Hypothalamus (tissue), 51 donors: ENCODE results near the gene ALKAL2.

Experiments
- DNase-seq, 51 donors: peaks; one replicate each; lab custom pipeline; 2025; lab: John Stamatoyannopoulos, UW

ALKAL2 gene

DNA sequence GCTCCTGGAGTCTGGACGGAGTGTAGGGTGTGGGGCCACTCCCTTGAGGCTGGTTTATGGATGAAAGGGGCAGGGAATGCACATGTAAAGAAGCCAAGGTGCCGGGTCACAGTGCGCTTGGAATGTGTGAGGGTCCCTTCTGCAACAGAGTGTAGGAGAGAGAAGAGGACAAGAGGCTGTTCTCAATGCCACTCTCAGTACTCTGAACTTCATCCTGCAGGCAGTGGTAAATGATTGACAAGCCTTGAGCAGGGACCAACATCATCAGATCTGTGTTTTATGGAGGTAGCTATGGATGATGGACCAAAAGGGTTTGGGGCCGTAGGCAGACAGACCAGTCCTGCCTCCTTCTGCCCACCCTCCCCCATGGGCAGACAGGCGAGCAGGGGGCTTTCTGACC, 7.2 kb upstream of the ALKAL2 start:
- DNase-seq = no peak

DNA sequence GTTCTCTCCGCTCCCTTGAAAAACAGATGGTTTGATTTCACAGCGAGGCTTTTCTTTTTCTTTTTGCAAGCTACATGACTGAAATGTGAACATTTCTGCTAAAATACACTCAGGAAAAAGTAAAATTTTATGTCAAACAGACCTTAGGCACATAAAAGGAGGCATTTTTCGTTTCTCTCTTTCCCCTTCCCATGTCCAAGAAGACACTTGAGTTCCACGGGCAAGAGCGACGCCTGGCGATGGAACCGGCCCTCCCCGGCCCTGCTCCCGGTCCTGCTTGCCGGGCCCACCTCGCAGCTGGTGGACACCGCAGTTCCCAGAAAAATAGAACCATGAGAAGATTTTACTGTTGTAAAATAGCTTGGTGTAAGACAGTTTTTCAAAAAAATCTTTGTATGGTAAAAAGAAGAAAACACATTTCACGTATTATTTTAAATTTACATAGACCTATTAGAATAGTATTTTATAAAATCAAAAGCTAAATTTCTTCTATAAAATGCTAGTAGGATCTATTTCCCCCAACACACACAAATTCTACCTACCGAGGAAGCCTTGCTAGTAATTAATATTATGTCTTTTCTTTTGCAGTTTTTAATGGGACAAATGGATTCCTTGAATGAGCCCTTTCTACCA, 2.3 kb upstream of the ALKAL2 start:
- DNase-seq = peak in 50 of 51 donors; percentile 6 to 86 (median 56)

DNA sequence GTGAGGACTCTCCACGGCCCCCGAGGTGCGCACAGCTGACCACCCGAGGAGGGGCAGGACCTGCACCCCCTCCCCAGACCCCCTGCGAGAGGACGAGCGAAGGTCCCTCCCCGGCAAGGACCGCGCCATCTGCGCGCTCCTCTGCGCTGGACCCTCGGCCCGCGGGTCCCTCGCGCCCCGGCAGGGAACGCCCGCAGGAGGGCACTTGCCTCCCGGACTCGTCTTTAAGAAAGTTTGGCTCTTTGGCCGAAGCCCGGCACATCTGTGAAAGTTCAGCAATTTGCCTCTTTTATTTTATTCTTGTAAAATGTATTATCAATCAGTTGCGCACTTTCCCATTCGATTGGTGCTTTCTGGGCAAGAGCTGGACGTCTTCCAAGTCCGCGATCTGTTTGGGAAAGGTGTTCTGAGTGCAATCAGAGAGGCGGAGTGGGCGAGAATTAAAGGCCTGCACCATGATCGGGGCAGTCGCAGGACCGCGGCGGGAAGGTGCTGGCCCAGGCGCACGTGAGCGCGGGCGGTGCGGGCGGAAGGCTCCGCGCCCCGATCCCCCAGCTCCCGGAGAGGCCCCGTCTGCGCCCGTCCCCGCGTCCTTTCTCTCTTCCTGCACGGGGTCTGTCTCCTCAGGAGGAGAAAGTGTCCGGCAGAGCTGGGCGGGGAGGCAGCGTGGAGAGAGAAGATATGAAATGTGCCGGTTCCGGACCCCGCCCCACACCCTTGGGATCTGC, 1.6 kb upstream of the ALKAL2 start:
- peak in 2 of 51 donors; percentile 20 to 33 for DNase-seq

DNA sequence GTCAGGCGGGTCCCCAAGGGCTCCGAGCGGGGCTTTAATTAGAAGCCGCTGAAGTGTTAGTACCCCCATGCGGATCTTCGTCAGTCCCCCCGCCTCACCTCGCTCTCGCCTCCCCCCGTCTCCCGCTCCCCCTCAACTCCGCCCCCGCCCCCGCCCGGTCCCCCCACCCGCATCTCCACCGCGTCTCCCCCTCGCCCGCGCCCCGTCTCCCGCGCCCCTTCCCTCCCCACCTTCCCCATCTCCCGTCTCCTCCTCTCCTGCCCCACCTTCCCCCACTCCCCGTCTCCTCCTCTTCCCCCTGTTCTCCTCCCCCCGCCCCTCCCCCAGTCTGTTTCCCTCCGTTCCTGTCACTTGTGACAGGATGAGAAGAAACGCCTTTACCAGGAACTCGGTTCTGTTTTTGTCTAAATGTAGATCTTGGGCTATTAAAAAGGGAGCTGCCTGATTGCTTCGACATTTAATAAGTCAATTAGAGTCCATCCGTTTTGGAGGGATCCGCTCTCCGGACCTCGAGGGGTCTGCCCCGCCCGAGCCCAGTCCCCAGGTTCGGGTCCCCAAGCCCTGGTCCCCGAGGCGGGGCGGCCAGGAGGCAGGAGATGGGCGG, 969 bp upstream of the ALKAL2 start:
- no peak for DNase-seq

DNA sequence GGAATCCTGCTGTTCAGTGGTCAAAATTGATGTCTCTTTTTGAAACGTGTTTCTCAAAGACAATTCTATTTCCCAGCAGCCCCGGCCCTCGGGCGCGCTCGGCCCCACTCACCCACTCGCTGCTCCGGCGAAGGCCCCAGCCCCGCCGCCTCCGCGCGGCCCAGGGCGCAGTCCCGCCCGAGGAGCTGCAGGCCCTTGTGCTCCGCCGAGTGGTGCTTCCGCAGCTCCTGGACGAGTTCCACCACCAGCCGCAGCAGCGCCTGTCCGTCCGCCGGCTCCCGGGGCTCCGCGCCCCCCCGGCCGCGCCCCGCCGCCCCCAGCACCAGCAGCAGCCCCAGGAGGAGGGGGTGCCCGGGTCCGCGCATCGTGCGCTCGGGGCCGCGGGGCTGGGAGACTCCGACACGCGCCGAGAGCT, 413 bp downstream of the ALKAL2 start:
- DNase-seq = peak in 1 of 51 donors; percentile 36

DNA sequence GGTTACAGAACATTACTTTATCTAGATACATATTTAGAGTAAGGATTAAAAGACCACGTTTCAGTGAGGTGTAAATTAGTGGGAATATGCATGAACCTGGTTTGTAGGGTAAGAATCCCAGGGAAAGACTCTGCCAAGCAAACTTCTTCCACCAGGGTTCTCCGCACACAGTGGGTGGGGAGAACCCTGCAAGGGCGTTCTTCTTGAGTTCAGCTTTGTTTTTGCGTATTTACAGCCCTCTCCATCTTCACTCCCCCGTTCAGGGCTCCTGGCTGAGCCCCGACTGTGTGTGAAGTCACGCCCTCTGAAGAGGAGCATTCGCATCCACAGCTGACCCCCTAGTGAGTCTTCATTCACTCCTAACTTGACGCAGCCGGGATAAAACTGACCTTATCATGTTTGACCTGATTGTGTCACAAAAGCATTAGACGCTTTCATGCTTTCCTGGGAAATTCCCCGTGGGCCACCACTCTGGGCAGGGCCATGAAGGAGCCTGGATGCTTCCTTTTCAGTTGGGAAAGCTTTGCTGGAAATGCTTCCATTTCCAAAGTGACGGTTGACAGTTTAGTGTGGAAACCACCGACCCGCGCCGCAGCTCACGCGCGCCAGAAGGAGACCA, 1.0 kb downstream of the ALKAL2 start:
- DNase-seq = no peak

DNA sequence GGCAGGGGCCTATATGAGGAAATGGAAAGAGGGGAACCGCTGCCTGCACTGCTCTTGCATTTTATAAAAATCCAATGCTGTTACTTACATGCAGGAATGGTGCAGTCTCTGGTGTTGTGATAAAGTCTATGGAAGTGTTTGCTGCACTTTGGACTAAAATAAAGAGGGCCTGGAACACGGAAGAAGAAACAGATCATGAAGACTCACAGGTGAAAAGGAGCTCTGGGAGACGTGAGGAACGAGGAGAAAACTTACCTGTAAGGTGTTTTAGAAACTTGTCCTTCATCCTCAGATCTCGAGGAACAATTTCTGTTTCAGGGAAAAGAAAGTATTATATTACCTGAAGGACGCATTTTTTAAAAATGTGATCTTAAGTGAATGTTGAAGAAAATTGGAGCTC, 1.9 kb downstream of the ALKAL2 start:
- DNase-seq = no peak

DNA sequence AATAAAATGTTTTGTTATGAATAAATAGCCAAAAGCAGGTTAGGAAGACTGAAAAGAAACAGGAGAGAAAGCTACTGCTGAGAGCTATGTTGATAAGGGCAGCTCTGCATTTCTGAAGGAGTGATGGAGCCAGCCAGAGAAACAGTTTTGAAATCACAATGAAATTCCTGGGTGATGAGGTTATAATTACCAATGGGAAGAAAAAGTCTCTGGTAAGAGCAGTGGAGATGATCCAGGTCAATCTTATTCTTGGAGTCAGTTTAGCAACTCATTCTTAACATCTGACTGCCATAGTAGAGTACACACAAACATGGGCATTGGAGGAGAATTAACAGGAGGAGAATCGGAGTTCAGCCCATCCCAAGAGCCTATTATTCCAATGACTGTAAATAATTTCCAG, 2.4 kb downstream of the ALKAL2 start:
- no peak for DNase-seq

DNA sequence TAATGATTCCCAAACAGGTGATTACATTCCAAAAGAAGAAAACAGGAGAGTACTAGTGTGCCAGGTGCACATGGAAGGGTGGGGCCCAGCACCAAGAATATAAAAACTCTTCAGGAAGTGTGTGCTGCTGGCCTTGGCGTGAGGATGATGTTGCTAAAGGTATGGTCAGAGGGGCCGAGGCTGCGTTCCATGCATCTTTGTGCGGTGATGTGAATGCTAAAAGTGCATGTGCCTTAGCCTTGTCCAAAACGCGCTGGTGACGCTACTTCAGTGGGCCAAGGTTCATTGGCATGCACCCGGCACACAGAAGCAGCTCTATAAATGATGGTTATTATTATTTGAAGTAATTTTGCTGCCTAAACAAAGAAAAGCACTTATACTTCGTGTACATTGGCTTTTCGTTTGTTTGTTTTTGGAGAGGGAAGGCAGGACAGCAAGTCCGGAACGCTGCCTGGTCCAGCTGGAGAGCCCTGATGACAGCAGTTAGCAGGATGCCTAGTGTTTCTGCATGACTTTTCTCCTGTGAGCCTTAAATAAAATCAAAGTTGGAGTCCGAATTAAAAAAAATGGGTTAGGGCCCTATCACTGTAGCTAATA, 2.9 kb downstream of the ALKAL2 start:
- DNase-seq = no peak

DNA sequence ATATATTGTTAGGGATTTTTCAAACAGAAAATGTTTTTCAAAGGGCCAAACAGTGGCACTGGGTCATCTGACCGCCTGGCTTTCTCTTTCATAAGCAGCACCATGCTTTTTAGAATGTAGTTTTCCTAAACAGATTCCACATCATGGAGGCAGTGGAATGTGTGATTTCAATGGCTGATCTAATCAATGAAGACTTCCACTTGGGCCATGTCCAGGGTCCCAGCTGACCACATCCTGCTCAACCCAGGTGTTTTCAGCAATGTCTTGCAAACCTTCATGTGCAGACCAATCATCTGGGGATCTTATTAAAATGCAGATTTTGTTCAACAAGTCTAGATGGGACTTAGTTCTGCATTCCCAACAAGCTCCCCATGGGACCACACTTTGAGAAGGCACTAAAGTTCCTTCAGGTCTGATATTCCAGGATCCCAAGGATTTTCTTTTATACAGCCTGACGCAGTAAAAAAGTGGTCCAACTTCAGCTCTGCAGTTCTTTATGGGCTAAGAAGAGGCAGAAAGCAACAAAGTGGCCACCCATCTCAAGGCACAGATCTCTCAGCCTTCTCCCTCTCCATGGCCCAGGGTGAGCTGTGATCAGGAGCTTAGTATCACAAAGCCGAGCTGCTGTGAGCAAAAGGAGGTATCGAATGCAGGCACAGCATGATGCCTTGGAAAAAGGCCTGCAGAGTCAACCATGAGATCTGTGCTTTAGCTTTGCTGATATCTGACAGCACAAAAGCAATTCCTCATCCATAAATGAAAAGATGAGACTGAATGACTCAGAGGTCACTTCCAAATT, 3.7 kb downstream of the ALKAL2 start:
- DNase-seq = no peak

DNA sequence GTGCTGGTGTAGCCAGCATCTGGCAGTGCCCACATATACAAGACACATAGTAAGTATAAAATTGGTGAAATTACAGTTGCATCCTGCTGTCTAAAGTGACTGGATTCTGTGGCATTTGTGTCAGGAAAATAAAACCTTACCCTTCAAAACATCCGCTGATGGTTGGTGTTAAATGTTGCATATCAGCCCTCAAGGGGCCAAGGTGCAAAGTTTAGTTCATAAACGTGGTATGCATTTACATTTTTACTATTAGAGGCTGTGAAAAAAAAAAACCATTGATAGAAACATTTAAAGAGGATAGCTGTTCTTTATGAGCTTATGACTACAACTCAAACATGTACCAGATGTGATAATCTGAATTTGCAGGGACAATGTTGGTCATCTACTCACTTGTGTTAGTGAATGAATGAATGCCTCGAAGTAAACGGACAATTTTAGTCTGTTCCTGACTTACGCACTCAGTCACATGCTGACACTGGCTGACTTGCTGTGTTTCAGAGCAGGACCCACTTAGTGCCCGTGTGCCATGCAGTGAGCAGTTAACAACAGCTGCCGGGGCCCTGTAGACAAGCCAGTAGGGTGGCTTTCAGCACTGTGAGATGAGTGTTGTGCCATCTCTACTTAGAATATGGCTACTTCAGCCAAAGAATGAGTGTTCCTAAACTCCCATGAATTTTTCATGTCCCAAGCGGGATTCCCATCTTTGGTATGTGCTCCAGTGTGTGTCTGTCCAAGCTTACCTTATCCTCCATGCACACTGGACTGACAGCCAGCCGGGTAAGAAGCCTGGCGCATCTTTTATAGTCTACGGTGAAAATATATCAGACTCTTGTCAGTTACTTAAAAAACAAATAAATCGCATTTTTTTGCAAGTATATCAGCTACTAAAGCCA, 5.3 kb downstream of the ALKAL2 start:
- DNase-seq = no peak

DNA sequence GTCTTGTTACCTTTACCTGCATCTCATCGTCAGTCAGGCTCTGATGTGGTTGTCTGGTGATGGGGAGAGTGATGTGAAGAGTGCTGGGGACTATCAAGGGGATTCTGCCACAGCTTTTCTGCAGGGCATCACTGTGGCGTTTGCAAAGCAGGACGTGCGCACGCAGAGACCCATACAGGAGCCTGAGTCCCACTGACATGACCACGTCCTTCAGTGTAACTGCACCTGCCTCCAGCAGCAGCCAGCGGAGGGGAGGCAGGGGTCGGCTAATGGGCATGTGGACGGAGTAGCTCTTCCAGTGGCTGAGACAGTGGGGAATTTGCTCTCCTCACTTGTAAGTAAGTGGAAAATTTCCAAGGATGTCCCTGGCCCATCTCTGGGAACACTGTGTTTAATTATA, 6.5 kb downstream of the ALKAL2 start:
- no peak for DNase-seq

DNA sequence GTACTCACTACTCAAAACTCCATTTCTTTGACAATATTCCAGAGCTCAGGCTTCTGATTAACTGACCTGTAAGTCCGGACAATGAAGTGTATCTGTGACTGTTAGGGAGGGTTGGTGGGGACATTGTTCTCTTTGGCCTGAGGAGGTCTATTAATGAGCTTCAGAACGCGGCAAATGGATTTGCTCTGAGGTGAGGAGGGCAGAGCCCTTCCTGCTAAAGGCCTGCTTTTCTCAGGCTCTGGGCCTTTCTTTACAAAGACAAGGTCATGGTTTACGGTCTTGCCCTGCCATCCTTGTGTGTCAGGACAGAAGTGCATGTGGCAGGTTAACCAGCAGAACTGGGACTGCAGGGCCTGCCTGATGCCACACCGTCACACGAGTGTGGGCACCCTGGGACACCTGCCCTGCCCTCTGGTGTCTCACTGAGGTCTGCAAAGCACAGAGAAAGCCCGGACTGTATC, 7.2 kb downstream of the ALKAL2 start:
- DNase-seq = no peak

DNA sequence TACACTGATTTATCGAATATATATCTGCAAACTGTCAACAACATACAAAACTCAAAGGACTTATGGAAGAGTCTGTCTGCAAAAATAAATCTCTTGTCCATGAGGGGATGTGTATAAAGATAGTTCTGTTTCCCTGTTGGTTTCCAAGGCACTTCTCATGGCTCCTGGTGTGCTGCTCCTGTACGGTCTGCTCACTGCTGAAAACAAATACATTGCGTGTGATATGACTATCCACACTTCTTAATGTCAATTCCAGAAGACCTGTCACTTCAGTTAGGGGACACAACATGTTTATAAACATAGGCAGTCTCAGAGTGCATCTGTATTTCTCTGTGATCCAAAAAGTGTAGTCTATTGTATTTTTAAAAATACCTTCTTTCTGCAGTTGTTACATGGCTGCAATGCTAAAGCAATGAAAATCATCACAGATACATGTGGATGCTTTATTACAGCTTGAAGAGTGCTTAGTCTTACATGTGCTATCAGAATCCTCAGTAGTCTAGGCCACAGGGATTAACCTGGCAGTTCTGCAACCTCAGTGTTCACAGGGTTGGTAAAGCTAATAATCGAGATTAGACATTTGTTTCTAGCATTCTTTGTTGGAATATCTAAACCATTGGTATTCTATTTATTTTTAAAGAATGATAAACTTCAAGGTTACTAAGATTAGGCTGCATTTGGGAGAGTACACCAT, 7.8 kb downstream of the ALKAL2 start:
- no peak for DNase-seq

DNA sequence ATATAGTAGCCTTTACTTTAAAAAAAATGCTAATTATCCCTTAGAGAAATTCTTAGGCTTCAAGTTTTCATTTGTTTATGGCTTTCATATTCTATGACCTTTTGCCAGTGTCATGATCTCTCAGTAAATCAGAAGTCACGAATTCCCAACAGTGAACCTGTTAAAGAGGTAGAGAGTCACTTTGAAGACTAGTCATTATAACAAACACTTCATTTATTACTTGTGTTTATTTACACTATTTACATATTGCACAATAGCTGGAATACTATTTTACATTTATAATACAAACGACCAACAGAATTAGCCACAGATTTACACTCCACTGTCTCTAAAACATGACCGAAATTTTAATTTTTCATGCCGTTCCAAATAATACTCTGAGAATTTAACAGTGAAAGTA, 8.5 kb downstream of the ALKAL2 start:
- DNase-seq = no peak

DNA sequence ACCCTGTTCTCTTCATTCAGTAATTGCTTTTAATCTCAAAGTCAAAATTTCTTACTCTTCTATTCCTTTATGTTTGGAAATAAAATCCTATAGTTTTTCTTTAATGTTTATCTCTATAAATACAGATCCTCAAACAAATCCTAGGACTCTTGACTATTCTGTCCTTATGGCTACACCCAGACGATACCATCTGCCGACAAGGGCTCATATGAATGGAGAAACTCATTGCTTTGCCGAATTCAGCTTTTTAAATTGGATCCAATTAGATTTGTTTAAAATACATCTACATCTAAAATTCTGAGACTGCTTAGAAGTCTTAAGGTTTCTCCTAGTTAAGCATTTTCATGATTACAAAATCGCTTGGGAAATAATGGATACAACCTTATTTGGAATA, 9.0 kb downstream of the ALKAL2 start:
- DNase-seq = no peak

DNA sequence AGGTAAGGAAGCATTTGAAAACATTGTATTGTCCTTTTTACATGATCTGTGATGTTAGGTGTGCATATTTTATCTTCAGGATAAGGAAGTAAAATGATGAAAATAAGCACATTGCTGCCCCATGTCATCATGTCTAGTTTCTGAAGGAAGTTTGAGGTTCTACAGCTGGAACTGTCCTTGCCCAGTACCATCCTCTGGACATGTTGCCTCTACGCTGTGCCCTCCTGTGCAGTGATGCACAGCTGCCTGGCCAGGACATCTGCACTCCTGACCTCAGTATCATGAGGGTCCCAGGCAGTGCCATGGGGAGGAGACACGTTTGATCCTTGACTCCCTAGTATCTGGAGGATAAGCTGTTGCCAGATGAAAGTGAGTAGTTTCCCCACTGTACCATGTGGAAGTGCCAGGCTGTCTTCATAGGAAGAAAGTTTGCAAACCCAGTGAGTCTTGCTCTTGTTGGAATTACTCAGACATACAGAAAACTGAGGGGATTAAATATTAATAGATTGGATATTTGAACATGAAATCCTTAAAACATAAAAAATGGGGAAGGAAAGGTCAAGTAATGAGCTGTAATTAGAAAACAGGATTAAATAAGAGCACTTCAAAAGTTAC, 9.5 kb downstream of the ALKAL2 start:
- no peak for DNase-seq

DNA sequence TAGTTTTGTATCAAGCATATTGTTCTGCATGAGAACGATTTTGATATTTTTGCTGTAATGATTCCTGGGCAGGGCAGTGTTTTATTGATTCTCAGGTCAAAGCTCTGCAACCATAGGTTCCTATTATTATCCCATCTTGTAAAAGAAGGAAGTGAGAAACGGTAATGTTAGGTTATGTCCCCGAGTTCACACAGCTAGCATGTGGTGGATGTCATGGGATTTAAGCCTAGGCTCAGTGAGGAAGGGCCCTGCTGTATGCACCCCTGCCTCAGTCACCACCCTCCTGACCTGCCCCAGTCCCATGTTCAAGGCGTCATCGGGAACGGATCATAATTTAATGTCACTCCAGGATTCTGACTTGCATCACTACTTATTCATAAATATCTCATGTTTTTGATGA, 12.4 kb downstream of the ALKAL2 start:
- peak in 1 of 51 donors; percentile 5 for DNase-seq
